ENCODE results near the gene CASZ1.

CASZ1 gene, protein sequence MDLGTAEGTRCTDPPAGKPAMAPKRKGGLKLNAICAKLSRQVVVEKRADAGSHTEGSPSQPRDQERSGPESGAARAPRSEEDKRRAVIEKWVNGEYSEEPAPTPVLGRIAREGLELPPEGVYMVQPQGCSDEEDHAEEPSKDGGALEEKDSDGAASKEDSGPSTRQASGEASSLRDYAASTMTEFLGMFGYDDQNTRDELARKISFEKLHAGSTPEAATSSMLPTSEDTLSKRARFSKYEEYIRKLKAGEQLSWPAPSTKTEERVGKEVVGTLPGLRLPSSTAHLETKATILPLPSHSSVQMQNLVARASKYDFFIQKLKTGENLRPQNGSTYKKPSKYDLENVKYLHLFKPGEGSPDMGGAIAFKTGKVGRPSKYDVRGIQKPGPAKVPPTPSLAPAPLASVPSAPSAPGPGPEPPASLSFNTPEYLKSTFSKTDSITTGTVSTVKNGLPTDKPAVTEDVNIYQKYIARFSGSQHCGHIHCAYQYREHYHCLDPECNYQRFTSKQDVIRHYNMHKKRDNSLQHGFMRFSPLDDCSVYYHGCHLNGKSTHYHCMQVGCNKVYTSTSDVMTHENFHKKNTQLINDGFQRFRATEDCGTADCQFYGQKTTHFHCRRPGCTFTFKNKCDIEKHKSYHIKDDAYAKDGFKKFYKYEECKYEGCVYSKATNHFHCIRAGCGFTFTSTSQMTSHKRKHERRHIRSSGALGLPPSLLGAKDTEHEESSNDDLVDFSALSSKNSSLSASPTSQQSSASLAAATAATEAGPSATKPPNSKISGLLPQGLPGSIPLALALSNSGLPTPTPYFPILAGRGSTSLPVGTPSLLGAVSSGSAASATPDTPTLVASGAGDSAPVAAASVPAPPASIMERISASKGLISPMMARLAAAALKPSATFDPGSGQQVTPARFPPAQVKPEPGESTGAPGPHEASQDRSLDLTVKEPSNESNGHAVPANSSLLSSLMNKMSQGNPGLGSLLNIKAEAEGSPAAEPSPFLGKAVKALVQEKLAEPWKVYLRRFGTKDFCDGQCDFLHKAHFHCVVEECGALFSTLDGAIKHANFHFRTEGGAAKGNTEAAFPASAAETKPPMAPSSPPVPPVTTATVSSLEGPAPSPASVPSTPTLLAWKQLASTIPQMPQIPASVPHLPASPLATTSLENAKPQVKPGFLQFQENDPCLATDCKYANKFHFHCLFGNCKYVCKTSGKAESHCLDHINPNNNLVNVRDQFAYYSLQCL (N-terminal part only)

GRCh38 chr1:10796029-10796944 lies at the start of gene CASZ1:
CASZ1 (minus strand) TSS chr1:10796646; CDS start chr1:10693889, 102,757 bp downstream.
- Histone ChIP-seq H3K27me3 (ENCODE audit: low read depth, low read length) (no peaks in the 10 kb centered on the region), H3K4me1 (ENCODE audit: control insufficient read depth in 1 of 2, insufficient read depth in 2 of 2, low read length in 2 of 2) (peaks cover 0 to 36% of the 10 kb centered on the region in 2 donors), H3K27ac (ENCODE audit: low read length) (no peak within 1 kb of the TSS), H3K9me3 (ENCODE audit: control insufficient read depth in 1 of 2, low read length in 2 of 2) (no peaks in the 10 kb centered on the region), H3K36me3 (ENCODE audit: control insufficient read depth in 1 of 2, insufficient read depth in 2 of 2, low read length in 2 of 2) (no peaks in the 10 kb centered on the region), H3K4me3 (ENCODE audit: low read depth in 1 of 2, low read length in 2 of 2) (peak within 1 kb of the TSS; percentile 70 to 90)

GRCh38 chr1:10843697-10844096 lies 47.3 kb upstream of the CASZ1 start:
- Histone ChIP-seq H3K4me1 (ENCODE audit: control insufficient read depth in 1 of 2, insufficient read depth in 2 of 2, low read length in 2 of 2) (no peaks in the 10 kb centered on the region), H3K4me3 (ENCODE audit: low read depth in 1 of 2, low read length in 2 of 2) (no peak overlapping the region), H3K9me3 (ENCODE audit: control insufficient read depth in 1 of 2, low read length in 2 of 2) (peaks cover 0 to 11% of the 10 kb centered on the region in 2 donors), H3K27ac (ENCODE audit: low read length) (no peak overlapping the region), H3K36me3 (ENCODE audit: control insufficient read depth in 1 of 2, insufficient read depth in 2 of 2, low read length in 2 of 2) (no peaks in the 10 kb centered on the region), H3K27me3 (ENCODE audit: low read depth, low read length) (no peaks in the 10 kb centered on the region)

- H3K27ac ChIP-seq (ENCODE audit: low read length), result no peak overlapping the region
- H3K4me1 ChIP-seq (ENCODE audit: control insufficient read depth in 1 of 2, insufficient read depth in 2 of 2, low read length in 2 of 2), result no peaks in the 10 kb centered on the region
- no peaks in the 10 kb centered on the region for H3K36me3 ChIP-seq (ENCODE audit: control insufficient read depth in 1 of 2, insufficient read depth in 2 of 2, low read length in 2 of 2)
- H3K9me3 ChIP-seq (ENCODE audit: control insufficient read depth in 1 of 2, low read length in 2 of 2), result peaks cover 0 to 11% of the 10 kb centered on the region in 2 donors
- H3K27me3 ChIP-seq (ENCODE audit: low read depth, low read length), result peaks cover 1% of the 10 kb centered on the region
- H3K4me3 ChIP-seq (ENCODE audit: low read depth in 1 of 2, low read length in 2 of 2), result no peak overlapping the region
Measured at GRCh38 chr1:10841118-10841517, 44.7 kb upstream of the CASZ1 start.

DNA sequence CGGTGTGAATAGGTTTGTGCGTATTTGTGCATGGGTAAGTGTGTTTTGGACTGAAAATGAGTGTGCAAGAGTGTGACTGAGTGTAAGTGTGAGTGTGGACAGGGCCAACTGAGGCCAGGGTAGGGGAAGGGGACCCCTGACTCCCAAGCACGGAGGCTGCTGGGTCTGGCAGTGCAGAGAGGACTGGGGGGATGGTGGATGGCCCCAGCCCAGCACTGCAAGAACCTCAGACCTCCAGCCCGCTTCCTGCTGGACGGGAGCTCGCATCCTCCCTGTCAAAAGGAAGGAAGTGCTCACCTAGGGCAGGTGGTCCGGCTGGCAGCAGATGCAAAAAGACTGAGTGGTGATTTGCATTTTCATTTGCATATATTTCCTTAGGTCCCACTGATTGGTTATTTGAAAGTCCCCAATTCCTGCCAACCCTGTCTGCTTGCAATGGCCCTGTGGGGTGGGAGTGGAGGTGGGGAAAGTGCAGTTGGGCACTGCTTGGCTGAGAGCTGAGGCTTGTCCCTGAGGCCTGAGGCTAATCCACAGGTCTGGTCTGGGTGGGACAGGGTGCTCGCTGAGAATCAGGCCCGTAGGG lies 42.8 kb upstream of the CASZ1 start:
- Histone ChIP-seq H3K27me3 (ENCODE audit: low read depth, low read length) (peaks cover 9% of the 10 kb centered on the region), H3K27ac (ENCODE audit: low read length) (no peak overlapping the region), H3K4me1 (ENCODE audit: control insufficient read depth in 1 of 2, insufficient read depth in 2 of 2, low read length in 2 of 2) (peaks cover 0 to 5% of the 10 kb centered on the region in 2 donors), H3K9me3 (ENCODE audit: control insufficient read depth in 1 of 2, low read length in 2 of 2) (peaks cover 0 to 1% of the 10 kb centered on the region in 2 donors), H3K36me3 (ENCODE audit: control insufficient read depth in 1 of 2, insufficient read depth in 2 of 2, low read length in 2 of 2) (no peaks in the 10 kb centered on the region), H3K4me3 (ENCODE audit: low read depth in 1 of 2, low read length in 2 of 2) (no peak overlapping the region)

DNA sequence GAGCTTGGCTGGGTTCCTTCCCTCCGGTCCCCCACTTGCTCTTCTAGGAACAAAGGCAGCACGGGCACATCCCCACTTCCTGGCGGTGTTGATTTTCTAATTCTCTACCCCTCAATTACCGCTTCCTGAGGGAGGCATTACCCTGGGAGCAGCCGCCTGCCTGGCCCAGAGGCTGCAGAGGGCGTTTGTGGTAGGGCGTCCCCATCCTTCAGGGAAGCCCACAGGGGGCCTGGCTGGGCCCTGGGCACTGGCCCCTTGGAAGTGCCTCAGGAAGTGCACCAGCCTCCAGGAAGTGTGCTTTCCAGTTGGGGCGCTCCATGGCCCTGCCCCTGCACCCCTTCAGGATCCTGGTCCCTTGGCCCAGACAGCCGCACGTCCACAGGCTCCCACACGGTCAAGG lies 42.1 kb upstream of the CASZ1 start:
- Histone ChIP-seq H3K27ac (ENCODE audit: low read length) (no peak overlapping the region), H3K36me3 (ENCODE audit: control insufficient read depth in 1 of 2, insufficient read depth in 2 of 2, low read length in 2 of 2) (no peaks in the 10 kb centered on the region), H3K9me3 (ENCODE audit: control insufficient read depth in 1 of 2, low read length in 2 of 2) (no peaks in the 10 kb centered on the region), H3K4me1 (ENCODE audit: control insufficient read depth in 1 of 2, insufficient read depth in 2 of 2, low read length in 2 of 2) (peaks cover 0 to 5% of the 10 kb centered on the region in 2 donors), H3K4me3 (ENCODE audit: low read depth in 1 of 2, low read length in 2 of 2) (no peak overlapping the region), H3K27me3 (ENCODE audit: low read depth, low read length) (peaks cover 9% of the 10 kb centered on the region)

- no peaks in the 10 kb centered on the region for H3K36me3 ChIP-seq (ENCODE audit: control insufficient read depth in 1 of 2, insufficient read depth in 2 of 2, low read length in 2 of 2)
- H3K4me3 ChIP-seq (ENCODE audit: low read depth in 1 of 2, low read length in 2 of 2), result no peak overlapping the region
- no peak overlapping the region for H3K27ac ChIP-seq (ENCODE audit: low read length)
- no peaks in the 10 kb centered on the region for H3K9me3 ChIP-seq (ENCODE audit: control insufficient read depth in 1 of 2, low read length in 2 of 2)
- H3K27me3 ChIP-seq (ENCODE audit: low read depth, low read length), result peaks cover 9% of the 10 kb centered on the region
- peaks cover 0 to 5% of the 10 kb centered on the region in 2 donors for H3K4me1 ChIP-seq (ENCODE audit: control insufficient read depth in 1 of 2, insufficient read depth in 2 of 2, low read length in 2 of 2)
Measured at GRCh38 chr1:10836726-10837125, 40.3 kb upstream of the CASZ1 start.

- H3K27ac ChIP-seq (ENCODE audit: low read length), result no peak overlapping the region
- peaks cover 0 to 5% of the 10 kb centered on the region in 2 donors for H3K4me1 ChIP-seq (ENCODE audit: control insufficient read depth in 1 of 2, insufficient read depth in 2 of 2, low read length in 2 of 2)
- H3K4me3 ChIP-seq (ENCODE audit: low read depth in 1 of 2, low read length in 2 of 2), result no peak overlapping the region
- H3K36me3 ChIP-seq (ENCODE audit: control insufficient read depth in 1 of 2, insufficient read depth in 2 of 2, low read length in 2 of 2), result no peaks in the 10 kb centered on the region
- no peaks in the 10 kb centered on the region for H3K9me3 ChIP-seq (ENCODE audit: control insufficient read depth in 1 of 2, low read length in 2 of 2)
- H3K27me3 ChIP-seq (ENCODE audit: low read depth, low read length), result peaks cover 9% of the 10 kb centered on the region
Measured at GRCh38 chr1:10835822-10836421, 39.5 kb upstream of the CASZ1 start.

DNA sequence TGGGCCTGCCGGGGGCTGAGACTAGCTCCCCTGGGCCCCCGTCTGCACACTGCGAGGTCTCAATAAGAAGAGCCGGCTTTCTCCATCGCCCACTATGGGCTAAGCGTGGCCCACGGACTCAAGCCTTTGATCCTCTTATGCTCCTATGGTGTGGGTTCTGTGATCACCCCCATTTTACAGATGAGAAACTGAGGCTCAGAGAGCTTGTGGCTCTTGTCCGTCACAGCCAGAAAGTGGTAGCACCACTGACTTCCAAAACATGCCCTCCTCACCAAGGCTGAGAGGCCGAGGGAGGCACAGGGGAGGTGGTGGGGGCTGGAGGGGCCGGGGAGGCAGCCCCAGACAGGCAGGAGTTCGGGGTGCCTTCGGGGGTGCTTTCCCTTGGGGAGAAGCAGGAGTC lies 39.0 kb upstream of the CASZ1 start:
- Histone ChIP-seq H3K27ac (ENCODE audit: low read length) (no peak overlapping the region), H3K27me3 (ENCODE audit: low read depth, low read length) (peaks cover 9% of the 10 kb centered on the region), H3K4me3 (ENCODE audit: low read depth in 1 of 2, low read length in 2 of 2) (no peak overlapping the region), H3K4me1 (ENCODE audit: control insufficient read depth in 1 of 2, insufficient read depth in 2 of 2, low read length in 2 of 2) (peaks cover 0 to 5% of the 10 kb centered on the region in 2 donors), H3K9me3 (ENCODE audit: control insufficient read depth in 1 of 2, low read length in 2 of 2) (no peaks in the 10 kb centered on the region), H3K36me3 (ENCODE audit: control insufficient read depth in 1 of 2, insufficient read depth in 2 of 2, low read length in 2 of 2) (no peaks in the 10 kb centered on the region)

- peaks cover 9% of the 10 kb centered on the region for H3K27me3 ChIP-seq (ENCODE audit: low read depth, low read length)
- H3K36me3 ChIP-seq (ENCODE audit: control insufficient read depth in 1 of 2, insufficient read depth in 2 of 2, low read length in 2 of 2), result no peaks in the 10 kb centered on the region
- no peak overlapping the region for H3K27ac ChIP-seq (ENCODE audit: low read length)
- H3K4me1 ChIP-seq (ENCODE audit: control insufficient read depth in 1 of 2, insufficient read depth in 2 of 2, low read length in 2 of 2), result peaks cover 0 to 5% of the 10 kb centered on the region in 2 donors
- no peaks in the 10 kb centered on the region for H3K9me3 ChIP-seq (ENCODE audit: control insufficient read depth in 1 of 2, low read length in 2 of 2)
- no peak overlapping the region for H3K4me3 ChIP-seq (ENCODE audit: low read depth in 1 of 2, low read length in 2 of 2)
Measured at GRCh38 chr1:10834770-10835412, 38.4 kb upstream of the CASZ1 start.

All from muscle layer of duodenum (tissue), 2 donors.